ENCODE data around the gene TRMT61A.

Gene TRMT61A

GRCh38 chr14:103535891-103536565, 7.0 kb downstream of the TRMT61A start:
- no peak for DNase-seq

- DNase-seq, result no peak
Measured at GRCh38 chr14:103536693-103537092, 7.7 kb downstream of the TRMT61A start.

- DNase-seq, result no peak
Measured at GRCh38 chr14:103537175-103537990, 8.4 kb downstream of the TRMT61A start.

GRCh38 chr14:103538291-103539055, 9.5 kb downstream of the TRMT61A start:
- no peak for DNase-seq

GRCh38 chr14:103539056-103539825, 10.2 kb downstream of the TRMT61A start:
- no peak for DNase-seq

- DNase-seq, result no peak
Measured at GRCh38 chr14:103540821-103541708, 12.1 kb downstream of the TRMT61A start.

GRCh38 chr14:103541709-103542604, 13.0 kb downstream of the TRMT61A start:
- no peak for DNase-seq

- DNase-seq, result no peak
Measured at GRCh38 chr14:103542605-103543088, 13.7 kb downstream of the TRMT61A start.

- DNase-seq, result no peak
Measured at GRCh38 chr14:103543140-103543539, 14.1 kb downstream of the TRMT61A start.

GRCh38 chr14:103543721-103544387, 14.9 kb downstream of the TRMT61A start:
- DNase-seq, result no peak

GRCh38 chr14:103544388-103545218, 15.6 kb downstream of the TRMT61A start:
- DNase-seq, result no peak

- no peak for DNase-seq
Measured at GRCh38 chr14:103545219-103545914, 16.4 kb downstream of the TRMT61A start.

- no peak for DNase-seq
Measured at GRCh38 chr14:103545915-103546651, 17.1 kb downstream of the TRMT61A start.

GRCh38 chr14:103546652-103547454, 17.9 kb downstream of the TRMT61A start:
- DNase-seq, result peak; percentile 82

GRCh38 chr14:103547455-103547940, 18.5 kb downstream of the TRMT61A start:
- DNase-seq, result no peak

GRCh38 chr14:103547941-103548462, 19.0 kb downstream of the TRMT61A start:
- DNase-seq, result no peak

All from activated CD4-positive, alpha-beta T cell treated with anti-CD3 and anti-CD28 coated beads, Interleukin-2, Interleukin-6, amounts not matched to agents 100 ng/mL and 50 ng/mL, durations not matched to agents 16 hours and 8 hours (primary cell).